MM.1S (cell line): ENCODE measurements around the gene DIPK2B.

Experiments used
- DNase-seq: peaks from one replicate; pipeline ENCODE4 v3.0.0-alpha.2; 2015
- H2AFZ ChIP-seq: fragments of 300-600 bp; sonication (generic); 2 replicates; pipeline ENCODE4 v1.6.0; 2016; ENCODE audit warnings: antibody characterized with exemption, low read length
- H3F3A ChIP-seq: fragments of 300-600 bp; sonication (generic); 2 replicates; pipeline ENCODE4 v1.6.1; 2016; ENCODE audit warnings: mild to moderate bottlenecking, antibody characterized with exemption, low read length, moderate library complexity, mixed read lengths; ENCODE audit not compliant: insufficient read depth
- H3K27ac ChIP-seq: fragments of 300-600 bp; sonication (generic); 2 replicates; pipeline ENCODE4 v1.5.1; 2016; ENCODE audit warnings: mild to moderate bottlenecking, low read length
- H3K27me3 ChIP-seq: fragments of 300-600 bp; sonication (generic); replicated peaks from 2 replicates; pipeline ENCODE4 v1.6.0; 2016; ENCODE audit warnings: low read length; ENCODE audit not compliant: insufficient read depth
- H3K36me3 ChIP-seq: fragments of 300-600 bp; sonication (generic); replicated peaks from 2 replicates; pipeline ENCODE4 v1.6.1; 2016; ENCODE audit warnings: mild to moderate bottlenecking, low read length, mixed read lengths; ENCODE audit not compliant: insufficient read depth
- H3K4me1 ChIP-seq: fragments of 300-600 bp; sonication (generic); 2 replicates; pipeline ENCODE4 v1.6.1; 2016; ENCODE audit warnings: low read length, mixed read lengths
- H3K4me2 ChIP-seq: fragments of 300-600 bp; sonication (generic); 2 replicates; pipeline ENCODE4 v1.6.0; 2016; ENCODE audit warnings: low read depth, low read length
- H3K4me3 ChIP-seq: fragments of 300-600 bp; sonication (generic); 2 replicates; pipeline ENCODE4 v1.5.1; 2016; ENCODE audit warnings: low read length, mixed read lengths
- H3K79me2 ChIP-seq: fragments of 300-600 bp; sonication (generic); 2 replicates; pipeline ENCODE4 v1.6.1; 2016; ENCODE audit warnings: mixed run types, low read length, mixed read lengths
- H3K9ac ChIP-seq: fragments of 300-600 bp; sonication (generic); 2 replicates; pipeline ENCODE4 v1.6.1; 2016; ENCODE audit warnings: low read length, mixed read lengths
- H3K9me2 ChIP-seq: fragments of 300-600 bp; sonication (generic); replicated peaks from 2 replicates; pipeline ENCODE4 v1.6.1; 2016; ENCODE audit warnings: mild to moderate bottlenecking, low read length, mixed read lengths; ENCODE audit not compliant: insufficient read depth
- H3K9me3 ChIP-seq: fragments of 300-600 bp; sonication (generic); replicated peaks from 2 replicates; pipeline ENCODE4 v1.6.1; 2016; ENCODE audit warnings: mild to moderate bottlenecking, low read length, mixed read lengths; ENCODE audit not compliant: insufficient read depth
- H4K20me1 ChIP-seq: fragments of 300-600 bp; sonication (generic); 2 replicates; pipeline ENCODE4 v1.6.1; 2016; ENCODE audit warnings: mild to moderate bottlenecking, low read length, moderate library complexity, mixed read lengths; ENCODE audit not compliant: insufficient read depth
- EZH2 ChIP-seq: fragments of 300-600 bp; sonication (generic); optimal IDR thresholded peaks from 2 replicates; pipeline ENCODE3; 2017; ENCODE audit warnings: low read depth, mild to moderate bottlenecking, antibody characterized with exemption, low read length, mixed read lengths
- EZH2phosphoT487 ChIP-seq: fragments of 300-600 bp; sonication (generic); IDR thresholded peaks from 2 replicates; pipeline ENCODE4 v1.6.1; 2018; ENCODE audit warnings: antibody characterized with exemption, low read length
- TF ChIP-seq, protein P1 (sequence below): fragments of 300-600 bp; sonication (generic); IDR thresholded peaks from 2 replicates; pipeline ENCODE4 v1.5.1; 2016; ENCODE audit warnings: antibody characterized with exemption, low read length, mixed read lengths

Gene DIPK2B

GRCh38 chrX:45200741-45201234 is at the start of gene DIPK2B:
DIPK2B (minus strand) TSS chrX:45200876; CDS start chrX:45200826, 50 bp downstream.
- DNase-seq = no peak

DNA sequence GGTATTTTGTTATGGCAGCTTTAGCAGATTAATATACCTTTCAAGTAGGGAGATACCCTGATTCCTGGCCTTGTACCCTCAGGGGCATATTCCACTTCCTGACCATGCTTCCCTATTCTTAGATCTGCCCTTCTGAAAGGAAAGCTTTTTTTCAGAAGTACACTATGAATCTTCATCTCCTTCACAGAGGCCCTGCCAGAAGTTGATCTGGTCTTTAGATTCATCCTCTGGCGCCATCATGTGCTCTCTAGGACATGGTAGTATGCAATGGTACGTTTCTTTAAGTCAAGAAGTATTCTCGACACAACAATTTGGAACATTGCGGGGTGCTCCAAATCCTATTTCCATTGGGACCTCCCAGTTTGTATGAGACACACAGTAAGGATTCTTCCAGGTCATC is 39.6 kb upstream of the DIPK2B start:
- no peaks in the 10 kb centered on the region for H3F3A ChIP-seq
- no peaks in the 10 kb centered on the region for H4K20me1 ChIP-seq
- H3K27ac ChIP-seq = no peak overlapping the region
- no peak overlapping the region for H3K4me2 ChIP-seq
- no peaks in the 10 kb centered on the region for H3K9me3 ChIP-seq
- no peak overlapping the region for H2AFZ ChIP-seq
- no peaks in the 10 kb centered on the region for H3K27me3 ChIP-seq
- H3K4me1 ChIP-seq = no peaks in the 10 kb centered on the region
- TF ChIP-seq EZH2phosphoT487 = no peak
- no peak for TF ChIP-seq EZH2
- TF ChIP-seq, protein P1, sequence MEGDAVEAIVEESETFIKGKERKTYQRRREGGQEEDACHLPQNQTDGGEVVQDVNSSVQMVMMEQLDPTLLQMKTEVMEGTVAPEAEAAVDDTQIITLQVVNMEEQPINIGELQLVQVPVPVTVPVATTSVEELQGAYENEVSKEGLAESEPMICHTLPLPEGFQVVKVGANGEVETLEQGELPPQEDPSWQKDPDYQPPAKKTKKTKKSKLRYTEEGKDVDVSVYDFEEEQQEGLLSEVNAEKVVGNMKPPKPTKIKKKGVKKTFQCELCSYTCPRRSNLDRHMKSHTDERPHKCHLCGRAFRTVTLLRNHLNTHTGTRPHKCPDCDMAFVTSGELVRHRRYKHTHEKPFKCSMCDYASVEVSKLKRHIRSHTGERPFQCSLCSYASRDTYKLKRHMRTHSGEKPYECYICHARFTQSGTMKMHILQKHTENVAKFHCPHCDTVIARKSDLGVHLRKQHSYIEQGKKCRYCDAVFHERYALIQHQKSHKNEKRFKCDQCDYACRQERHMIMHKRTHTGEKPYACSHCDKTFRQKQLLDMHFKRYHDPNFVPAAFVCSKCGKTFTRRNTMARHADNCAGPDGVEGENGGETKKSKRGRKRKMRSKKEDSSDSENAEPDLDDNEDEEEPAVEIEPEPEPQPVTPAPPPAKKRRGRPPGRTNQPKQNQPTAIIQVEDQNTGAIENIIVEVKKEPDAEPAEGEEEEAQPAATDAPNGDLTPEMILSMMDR = no peak
- no peak overlapping the region for H3K4me3 ChIP-seq
- H3K9me2 ChIP-seq = no peaks in the 10 kb centered on the region
- no peak for DNase-seq
- no peaks in the 10 kb centered on the region for H3K36me3 ChIP-seq
- no peaks in the 10 kb centered on the region for H3K79me2 ChIP-seq
- H3K9ac ChIP-seq = no peak overlapping the region

More at GRCh38 chrX:45200741-45201234, at the start of gene DIPK2B:
- Histone ChIP-seq H3K79me2 (no peaks in the 10 kb centered on the region), H3K36me3 (no peaks in the 10 kb centered on the region), H3K27ac (no peak within 1 kb of the TSS), H3K9me2 (no peaks in the 10 kb centered on the region), H3K9me3 (no peaks in the 10 kb centered on the region), H3K4me2 (no peak within 1 kb of the TSS), H3K9ac (no peak within 1 kb of the TSS), H3F3A (no peaks in the 10 kb centered on the region), H4K20me1 (no peaks in the 10 kb centered on the region), H2AFZ (no peak within 1 kb of the TSS), H3K4me1 (no peaks in the 10 kb centered on the region), H3K4me3 (no peak within 1 kb of the TSS), H3K27me3 (no peaks in the 10 kb centered on the region)
- TF ChIP-seq EZH2 (no peak), EZH2phosphoT487 (no peak)
- TF ChIP-seq, protein P1 = no peak

DNA sequence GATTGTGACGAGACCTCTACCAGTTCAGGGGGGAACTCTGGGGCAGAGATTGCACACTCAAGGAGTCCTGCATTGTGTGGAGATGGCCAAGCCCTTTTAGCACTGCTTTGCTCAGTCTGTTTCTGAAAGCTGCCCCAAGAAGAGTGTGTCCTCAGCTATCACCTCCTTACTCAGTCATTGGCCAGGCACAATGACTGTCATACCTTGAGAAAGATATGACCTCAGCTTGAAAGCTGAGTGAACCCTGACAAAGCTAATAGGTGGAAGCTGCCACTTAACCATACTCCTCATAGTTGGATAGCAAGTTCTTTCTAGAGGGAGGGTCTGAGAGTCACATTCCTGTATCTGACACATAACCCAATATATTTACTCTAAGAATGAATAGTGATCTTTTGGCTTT is 37.8 kb upstream of the DIPK2B start:
- no peaks in the 10 kb centered on the region for H3K9me3 ChIP-seq
- no peak for DNase-seq
- no peaks in the 10 kb centered on the region for H3F3A ChIP-seq
- no peaks in the 10 kb centered on the region for H4K20me1 ChIP-seq
- no peaks in the 10 kb centered on the region for H3K36me3 ChIP-seq
- no peak overlapping the region for H2AFZ ChIP-seq
- no peaks in the 10 kb centered on the region for H3K27me3 ChIP-seq
- H3K79me2 ChIP-seq = no peaks in the 10 kb centered on the region
- no peaks in the 10 kb centered on the region for H3K4me1 ChIP-seq
- TF ChIP-seq EZH2 (no peak), EZH2phosphoT487 (no peak)
- TF ChIP-seq, protein P1 = no peak
- no peaks in the 10 kb centered on the region for H3K9me2 ChIP-seq
- no peak overlapping the region for H3K27ac ChIP-seq
- H3K9ac ChIP-seq = no peak overlapping the region
- H3K4me2 ChIP-seq = no peak overlapping the region
- H3K4me3 ChIP-seq = no peak overlapping the region
